Measurements from ENCODE around the gene PLEKHG2. TPM values are rescaled to one million over a fixed set of nuclear protein-coding genes. Genes with fewer than 3 reads are reported as not detected.
A peak's percentile ranks its signal among the peaks of the same experiment; 100 is the strongest.
"Not testable (repeated sequence)": the region's sequence is repeated elsewhere in the genome, so short reads cannot be mapped to it uniquely, and the experiment has no call there.

Gene PLEKHG2
- polyA plus RNA-seq, 3 donors from 2014 or later = 3.7 to 4.3 TPM; not detected in 1

DNA sequence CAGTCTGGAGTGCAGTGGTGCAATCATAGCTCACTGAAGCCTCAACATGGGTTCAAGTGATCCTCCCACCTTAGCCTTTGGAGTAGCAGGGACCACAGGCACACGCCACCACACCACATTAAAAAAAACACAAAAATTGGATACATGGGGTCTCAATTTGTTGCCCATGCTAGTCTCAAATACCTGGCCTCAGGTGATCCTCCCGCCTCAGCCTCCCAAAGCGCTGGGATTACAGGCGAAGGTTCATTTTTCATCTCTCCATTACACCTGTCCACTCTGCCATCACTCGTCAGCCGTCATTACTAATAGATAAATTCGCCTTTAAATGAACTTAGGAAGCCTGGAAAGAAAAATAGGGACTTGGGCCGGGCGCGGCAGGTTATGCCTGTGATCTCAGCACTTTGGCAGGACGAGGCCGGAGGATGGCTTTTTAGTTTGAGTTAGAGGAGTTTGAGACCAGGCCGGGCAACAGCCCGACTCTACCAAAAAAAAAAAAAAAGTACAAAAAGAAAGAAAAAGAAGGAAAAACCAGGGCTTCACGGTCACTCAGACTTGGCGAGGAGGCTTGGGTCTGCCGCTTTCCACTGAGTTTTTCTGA, 32.2 kb downstream of the PLEKHG2 start:
- H3K36me3 Mint-ChIP-seq = peaks cover 3 to 5% (median 3%) of the 10 kb centered on the region in 3 donors
- no peak for DNase-seq
- no peaks in the 10 kb centered on the region for H3K9me3 Mint-ChIP-seq
- H3K27me3 Mint-ChIP-seq (ENCODE audit: low read depth in 3 of 3) = peaks cover 0 to 9% (median 5%) of the 10 kb centered on the region in 3 donors
- peak overlapping the region; percentile 99 to 100 (median 100) for H3K27ac Mint-ChIP-seq
- peak overlapping the region; percentile 93 to 100 (median 99) for H3K4me3 Mint-ChIP-seq
- peaks cover 52% of the 10 kb centered on the region in 2 donors for H3K4me1 Mint-ChIP-seq

DNA sequence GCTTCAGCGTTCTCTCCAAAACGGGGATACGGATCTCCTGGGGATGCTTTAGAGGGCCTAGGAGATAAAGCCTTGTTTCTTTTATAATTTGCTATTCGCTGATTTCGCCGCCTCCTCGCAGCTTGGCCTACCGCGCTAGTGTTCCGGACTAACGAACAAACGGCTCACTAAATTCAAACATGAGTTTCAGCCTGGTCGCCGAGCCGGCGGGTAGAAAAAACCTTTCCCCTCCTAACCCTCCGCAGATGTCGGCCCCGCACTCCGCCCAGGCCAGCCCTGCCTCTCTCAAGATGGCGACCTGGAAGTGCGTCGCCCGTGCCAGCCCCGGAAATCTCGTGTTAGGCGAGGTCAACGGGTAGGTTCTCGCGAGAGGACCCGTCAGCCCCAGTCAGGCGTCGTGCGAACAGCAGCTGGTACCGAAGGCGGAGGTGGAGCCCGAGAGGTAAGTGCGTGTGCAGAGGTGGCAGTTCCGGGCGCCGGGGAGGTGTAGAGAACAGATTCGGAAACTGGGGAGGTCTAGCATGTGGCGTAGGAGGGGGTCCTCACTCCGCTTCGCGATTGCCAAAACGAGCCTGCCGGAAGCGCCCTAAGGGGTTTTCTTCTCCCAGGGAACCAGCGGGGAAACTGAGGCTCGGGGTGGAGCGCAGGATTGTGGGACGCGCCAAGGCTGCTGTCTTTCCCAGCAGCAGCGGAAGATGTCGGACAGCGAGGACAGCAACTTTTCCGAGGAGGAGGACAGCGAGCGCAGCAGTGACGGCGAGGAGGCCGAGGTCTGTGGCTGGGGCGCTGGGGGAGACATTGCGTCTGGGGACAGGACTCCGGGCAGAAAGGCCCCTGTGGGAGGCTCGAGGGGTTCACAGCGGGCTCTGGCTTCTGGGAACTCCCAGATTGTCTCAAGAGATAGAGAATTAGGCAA, 33.0 kb downstream of the PLEKHG2 start, which contains the start of gene SUPT5H:
TSS of gene SUPT5H (plus strand) at position 387 of the 916 bp plus-strand sequence. CDS start at position 696, 309 bp downstream.
- Mint-ChIP-seq H3K4me3 (peak within 1 kb of the TSS; percentile 93 to 100 (median 99)), H3K9me3 (no peaks in the 10 kb centered on the region), H3K27me3 (ENCODE audit: low read depth in 3 of 3) (peaks cover 0 to 9% (median 5%) of the 10 kb centered on the region in 3 donors), H3K4me1 (peaks cover 58 to 59% of the 10 kb centered on the region in 2 donors), H3K27ac (peak within 1 kb of the TSS; percentile 99 to 100 (median 100)), H3K36me3 (peaks cover 3 to 5% (median 3%) of the 10 kb centered on the region in 3 donors)
- DNase-seq = peak; percentile 97 to 99 (median 98)

DNA sequence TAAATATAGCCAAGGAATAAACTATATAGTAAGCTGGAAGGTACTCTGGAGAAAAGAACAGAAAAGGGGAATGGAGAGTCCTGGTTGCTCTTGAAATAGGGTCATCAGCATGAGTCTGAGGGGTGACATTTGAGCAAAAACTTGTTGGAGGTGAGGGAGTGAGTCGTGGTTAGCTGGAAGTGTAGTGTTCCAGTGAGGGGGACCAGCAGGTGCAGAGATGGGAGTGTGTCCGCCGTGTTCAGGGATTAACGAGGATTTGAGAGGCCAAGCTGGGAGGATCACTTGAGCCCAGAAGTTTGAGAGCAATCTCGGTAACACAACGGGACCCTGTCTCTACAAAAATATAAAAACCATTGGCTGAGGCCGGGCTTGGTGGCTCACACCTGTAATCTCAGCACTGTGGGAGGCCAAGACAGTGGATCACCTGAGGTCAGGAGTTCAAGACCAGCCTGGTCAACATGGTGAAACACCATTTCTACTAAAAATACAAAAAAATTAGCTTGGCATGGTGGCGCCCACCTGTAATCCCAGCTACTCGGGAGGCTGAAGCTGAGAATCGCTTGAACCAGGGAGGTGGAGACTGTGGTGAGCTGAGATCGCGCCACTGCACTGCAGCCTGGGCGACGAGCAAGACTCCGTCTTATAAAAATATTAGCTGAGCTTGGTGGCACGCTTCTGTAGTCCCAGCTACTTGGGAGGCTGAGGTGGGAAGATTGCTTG, 34.1 kb downstream of the PLEKHG2 start:
- Mint-ChIP-seq H3K4me1 (peaks cover 63 to 64% of the 10 kb centered on the region in 2 donors), H3K27ac (peak overlapping the region; percentile 99 to 100 (median 100)), H3K4me3 (peak overlapping the region; percentile 93 to 100 (median 99)), H3K27me3 (ENCODE audit: low read depth in 3 of 3) (peaks cover 0 to 9% (median 5%) of the 10 kb centered on the region in 3 donors), H3K36me3 (peaks cover 3 to 5% (median 3%) of the 10 kb centered on the region in 3 donors), H3K9me3 (no peaks in the 10 kb centered on the region)
- no peak for DNase-seq

DNA sequence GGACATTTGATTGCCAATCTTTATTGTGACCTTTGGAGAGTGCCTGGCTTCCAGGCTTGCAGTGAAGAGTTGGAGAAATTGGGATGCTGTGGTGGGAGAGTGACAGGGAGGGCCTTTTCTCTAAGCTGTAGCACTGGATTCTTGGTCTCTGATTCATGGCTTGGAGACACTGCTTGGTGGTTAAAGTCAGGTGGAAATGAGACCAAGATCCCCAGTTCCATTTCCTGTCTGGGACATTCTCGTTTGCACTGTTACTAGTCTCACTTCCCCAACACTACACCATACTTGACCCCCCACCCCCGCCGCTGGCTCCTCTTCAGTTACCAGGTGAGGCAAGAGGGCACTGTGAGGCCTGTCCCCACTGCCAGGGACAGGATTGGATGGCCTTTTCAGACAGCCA, 35.8 kb downstream of the PLEKHG2 start:
- H3K27ac Mint-ChIP-seq = peak overlapping the region; percentile 55 to 100 (median 88)
- H3K9me3 Mint-ChIP-seq = no peaks in the 10 kb centered on the region
- H3K4me1 Mint-ChIP-seq = peaks cover 78 to 82% of the 10 kb centered on the region in 2 donors
- peaks cover 9 to 18% (median 17%) of the 10 kb centered on the region in 3 donors for H3K36me3 Mint-ChIP-seq
- peaks cover 0 to 12% (median 9%) of the 10 kb centered on the region in 3 donors for H3K27me3 Mint-ChIP-seq (ENCODE audit: low read depth in 3 of 3)
- no peak for DNase-seq
- H3K4me3 Mint-ChIP-seq = peak overlapping the region; percentile 1 to 71 (median 40)

DNA sequence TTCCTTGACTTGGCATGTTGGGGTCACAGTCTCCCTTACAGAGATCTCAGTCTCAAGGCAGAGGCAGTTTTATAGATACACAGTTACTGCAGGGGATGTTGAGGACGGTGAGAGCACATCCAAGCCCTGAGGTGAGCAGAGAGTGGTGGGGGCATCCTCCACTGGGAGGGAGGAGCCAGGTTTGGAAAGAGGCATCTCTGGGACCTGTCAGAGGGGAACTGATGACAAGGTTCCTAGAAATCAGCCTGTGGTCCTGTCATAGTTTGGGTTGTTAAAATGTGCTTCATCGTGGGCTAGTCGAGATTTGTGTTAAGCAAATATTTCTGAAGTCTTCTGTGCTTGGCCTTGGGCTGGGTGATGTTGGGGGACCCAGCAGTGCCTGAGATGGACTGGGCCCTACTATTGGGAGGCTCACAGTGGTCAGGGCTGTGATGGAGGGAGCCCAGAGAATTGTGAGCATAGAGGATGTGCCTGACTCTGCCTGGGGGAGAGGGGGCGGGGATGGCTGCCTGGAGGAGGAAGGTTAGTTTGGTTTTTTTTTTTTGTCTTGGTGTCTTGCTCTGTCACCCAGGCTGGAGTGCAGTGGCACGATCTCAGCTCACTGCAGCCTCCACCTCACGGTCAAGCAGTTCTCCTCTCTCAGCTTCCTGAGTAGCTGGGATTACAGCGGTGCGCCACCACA, 36.8 kb downstream of the PLEKHG2 start:
- peak overlapping the region; percentile 42 to 100 (median 84) for H3K27ac Mint-ChIP-seq
- peaks cover 9 to 22% (median 18%) of the 10 kb centered on the region in 3 donors for H3K36me3 Mint-ChIP-seq
- no peak for DNase-seq
- H3K4me3 Mint-ChIP-seq = peak overlapping the region in 3 of 5 donors; percentile 2 to 27 (median 13)
- peaks cover 0 to 15% (median 9%) of the 10 kb centered on the region in 3 donors for H3K27me3 Mint-ChIP-seq (ENCODE audit: low read depth in 3 of 3)
- H3K4me1 Mint-ChIP-seq = peaks cover 77 to 89% of the 10 kb centered on the region in 2 donors
- no peaks in the 10 kb centered on the region for H3K9me3 Mint-ChIP-seq

DNA sequence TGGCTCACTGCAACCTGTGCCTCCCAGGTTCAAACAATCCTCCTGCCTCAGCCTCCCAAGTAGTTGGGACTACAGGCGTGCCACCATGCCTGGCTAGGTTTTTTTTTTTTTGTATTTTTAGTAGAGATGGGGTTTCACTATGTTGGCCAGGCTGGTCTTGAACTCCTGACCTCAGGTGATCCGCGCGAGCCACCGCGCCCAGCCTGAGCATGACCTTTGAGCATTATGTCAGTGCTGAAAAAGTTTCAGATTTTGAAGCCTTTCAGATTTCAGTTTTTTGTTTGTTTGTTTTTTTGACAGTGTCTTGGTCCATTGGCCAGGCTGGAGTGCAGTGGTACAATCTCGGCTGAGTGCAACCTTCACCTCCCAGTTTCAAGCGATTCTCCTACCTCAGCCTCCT, 38.8 kb downstream of the PLEKHG2 start:
- DNase-seq; H3K9me3 Mint-ChIP-seq; H3K4me3 Mint-ChIP-seq; H3K27me3 Mint-ChIP-seq (ENCODE audit: low read depth in 3 of 3): not testable (repeated sequence)
- Mint-ChIP-seq H3K4me1 (peaks cover 60 to 78% of the 10 kb centered on the region in 2 donors), H3K36me3 (peaks cover 10 to 26% (median 16%) of the 10 kb centered on the region in 3 donors), H3K27ac (peak overlapping the region in 1 of 6 donors; percentile 44)

DNA sequence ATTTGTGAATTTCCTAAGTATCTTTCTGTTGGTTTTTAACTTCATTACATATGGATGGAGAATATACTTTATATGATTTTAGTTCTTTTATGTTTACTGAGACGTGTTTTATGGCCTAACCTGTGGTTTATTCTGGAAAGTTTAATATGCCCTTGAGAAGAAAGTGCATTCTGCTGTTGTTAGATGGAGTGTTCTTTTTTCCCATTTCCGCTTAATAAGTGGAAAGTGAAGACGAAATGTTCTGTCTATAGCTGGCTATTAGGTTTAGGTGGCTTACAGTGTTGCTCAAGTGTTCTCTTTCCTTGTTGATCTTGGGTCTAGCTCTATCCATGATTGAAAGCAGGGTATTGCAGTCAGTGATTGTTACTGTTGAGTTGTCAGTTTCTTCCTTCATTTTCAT, 50.9 kb downstream of the PLEKHG2 start:
- H3K4me3 Mint-ChIP-seq = no peak overlapping the region
- H3K27ac Mint-ChIP-seq = peak overlapping the region in 3 of 6 donors; percentile 0 to 78 (median 28)
- peaks cover 2 to 4% (median 2%) of the 10 kb centered on the region in 3 donors for H3K27me3 Mint-ChIP-seq (ENCODE audit: low read depth in 3 of 3)
- H3K4me1 Mint-ChIP-seq = peaks cover 0 to 4% of the 10 kb centered on the region in 2 donors
- H3K9me3 Mint-ChIP-seq = no peaks in the 10 kb centered on the region
- H3K36me3 Mint-ChIP-seq = peaks cover 4 to 48% (median 20%) of the 10 kb centered on the region in 3 donors
- DNase-seq = no peak

DNA sequence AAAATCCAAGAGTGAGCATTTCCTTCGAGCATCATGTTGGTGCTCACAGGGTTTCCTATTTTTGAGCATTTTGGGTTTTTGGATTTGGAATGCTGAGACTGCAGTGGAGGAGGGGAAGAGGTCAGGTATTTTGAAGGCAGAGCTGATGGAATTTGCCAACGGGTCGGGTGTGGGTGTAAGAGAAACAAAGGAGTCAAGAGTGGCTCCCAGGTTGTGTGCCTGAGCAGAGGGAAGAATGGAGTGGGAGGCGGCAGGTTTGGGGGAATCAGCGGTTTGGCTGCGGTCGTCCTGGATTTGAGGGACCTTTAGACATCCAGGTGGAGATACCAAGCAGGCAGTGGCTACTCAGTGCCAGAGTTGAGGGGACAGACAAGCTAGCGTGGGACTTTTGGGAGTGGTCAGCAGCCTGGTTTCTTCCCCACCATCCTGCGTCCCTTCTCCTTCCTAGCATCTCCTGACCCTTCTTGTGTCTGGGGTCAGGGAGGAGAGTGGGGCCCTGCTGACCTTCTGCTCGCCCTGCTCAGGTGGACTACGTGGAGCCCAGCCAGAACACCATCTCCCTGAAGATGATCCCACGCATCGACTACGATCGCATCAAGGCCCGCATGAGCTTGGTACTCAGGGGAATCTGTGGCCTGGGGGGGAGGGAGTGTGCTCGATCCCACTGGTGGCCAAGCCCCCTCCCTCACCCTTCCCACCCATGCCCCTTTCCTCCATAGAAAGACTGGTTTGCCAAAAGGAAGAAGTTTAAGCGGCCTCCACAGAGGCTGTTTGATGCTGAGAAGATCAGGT, 53.7 kb downstream of the PLEKHG2 start:
- no peak overlapping the region for H3K4me3 Mint-ChIP-seq
- no peaks in the 10 kb centered on the region for H3K9me3 Mint-ChIP-seq
- H3K27ac Mint-ChIP-seq = peak overlapping the region in 2 of 6 donors; percentile 12 to 61
- H3K27me3 Mint-ChIP-seq (ENCODE audit: low read depth in 3 of 3) = peaks cover 2 to 9% (median 6%) of the 10 kb centered on the region in 3 donors
- peaks cover 0 to 6% of the 10 kb centered on the region in 2 donors for H3K4me1 Mint-ChIP-seq
- H3K36me3 Mint-ChIP-seq = peaks cover 9 to 59% (median 12%) of the 10 kb centered on the region in 3 donors
- DNase-seq = no peak

DNA sequence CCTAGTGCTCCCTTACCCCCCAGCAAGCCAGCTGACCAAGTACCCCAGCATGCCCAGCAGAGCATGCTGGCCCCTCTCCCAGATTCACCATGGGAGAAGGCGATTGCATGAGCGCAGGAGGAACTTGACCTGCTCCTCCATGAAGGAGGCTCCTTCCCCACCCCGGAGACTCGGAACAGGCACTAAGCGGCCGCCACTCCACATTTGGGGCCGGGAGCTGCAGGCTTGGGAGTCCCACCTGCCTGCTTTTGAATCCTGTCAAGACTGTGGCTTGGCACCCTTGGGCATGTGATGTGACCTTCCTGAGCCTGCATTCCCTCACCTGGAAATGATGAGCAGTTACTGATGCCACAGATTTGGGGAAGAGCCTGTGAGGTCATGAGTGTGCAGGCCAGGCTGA, 55.5 kb downstream of the PLEKHG2 start:
- Mint-ChIP-seq H3K36me3 (peaks cover 15 to 62% (median 15%) of the 10 kb centered on the region in 3 donors), H3K4me3 (no peak overlapping the region), H3K4me1 (peaks cover 7 to 10% of the 10 kb centered on the region in 2 donors), H3K27me3 (ENCODE audit: low read depth in 3 of 3) (peaks cover 6 to 9% (median 7%) of the 10 kb centered on the region in 3 donors), H3K27ac (no peak overlapping the region), H3K9me3 (no peaks in the 10 kb centered on the region)
- no peak for DNase-seq

DNA sequence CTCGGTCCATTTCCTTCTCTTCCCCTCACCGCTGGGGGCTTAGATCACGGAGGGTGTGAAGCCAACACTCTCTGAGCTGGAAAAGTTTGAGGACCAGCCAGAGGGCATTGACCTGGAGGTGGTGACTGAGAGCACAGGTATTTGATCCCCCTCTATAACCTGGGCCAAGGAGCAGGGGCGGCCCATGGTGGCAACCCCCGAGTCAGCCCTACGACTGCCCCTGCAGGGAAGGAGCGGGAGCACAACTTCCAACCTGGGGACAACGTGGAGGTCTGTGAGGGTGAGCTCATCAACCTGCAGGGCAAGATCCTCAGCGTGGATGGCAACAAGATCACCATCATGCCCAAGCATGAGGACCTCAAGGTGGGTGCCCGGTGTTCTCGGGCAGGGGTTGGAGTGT, 56.6 kb downstream of the PLEKHG2 start:
- DNase-seq = no peak
- H3K36me3 Mint-ChIP-seq = peaks cover 15 to 59% (median 15%) of the 10 kb centered on the region in 3 donors
- no peaks in the 10 kb centered on the region for H3K9me3 Mint-ChIP-seq
- H3K27ac Mint-ChIP-seq = no peak overlapping the region
- no peak overlapping the region for H3K4me3 Mint-ChIP-seq
- peaks cover 7% of the 10 kb centered on the region in 2 donors for H3K4me1 Mint-ChIP-seq
- H3K27me3 Mint-ChIP-seq (ENCODE audit: low read depth in 3 of 3) = peaks cover 6 to 9% (median 7%) of the 10 kb centered on the region in 3 donors

DNA sequence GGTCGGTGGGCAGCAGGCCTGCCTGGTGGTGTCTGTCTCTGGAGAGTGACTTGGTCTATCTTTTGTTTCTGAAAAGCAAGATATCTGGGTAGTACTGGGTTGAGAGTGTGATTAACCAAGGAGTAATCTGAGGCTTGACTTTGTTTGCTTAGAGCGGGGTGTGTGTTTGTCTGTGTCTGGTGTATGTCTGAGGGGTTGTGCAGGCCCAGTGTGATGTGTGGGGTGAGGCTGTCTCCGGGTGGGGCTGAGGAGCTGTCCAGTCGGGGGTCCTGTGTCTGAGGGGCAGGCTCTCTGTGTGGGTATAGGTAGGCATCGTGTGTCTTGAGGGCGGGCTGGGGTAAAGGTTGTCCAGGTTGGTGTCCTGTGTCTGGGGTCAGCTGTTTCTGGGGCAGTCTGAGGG, 57.1 kb downstream of the PLEKHG2 start:
- Mint-ChIP-seq H3K4me3 (no peak overlapping the region), H3K4me1 (peaks cover 7% of the 10 kb centered on the region in 2 donors), H3K36me3 (peaks cover 15 to 59% (median 15%) of the 10 kb centered on the region in 3 donors), H3K9me3 (no peaks in the 10 kb centered on the region), H3K27me3 (ENCODE audit: low read depth in 3 of 3) (peaks cover 6 to 9% (median 7%) of the 10 kb centered on the region in 3 donors), H3K27ac (peak overlapping the region in 1 of 6 donors; percentile 51)
- no peak for DNase-seq

DNA sequence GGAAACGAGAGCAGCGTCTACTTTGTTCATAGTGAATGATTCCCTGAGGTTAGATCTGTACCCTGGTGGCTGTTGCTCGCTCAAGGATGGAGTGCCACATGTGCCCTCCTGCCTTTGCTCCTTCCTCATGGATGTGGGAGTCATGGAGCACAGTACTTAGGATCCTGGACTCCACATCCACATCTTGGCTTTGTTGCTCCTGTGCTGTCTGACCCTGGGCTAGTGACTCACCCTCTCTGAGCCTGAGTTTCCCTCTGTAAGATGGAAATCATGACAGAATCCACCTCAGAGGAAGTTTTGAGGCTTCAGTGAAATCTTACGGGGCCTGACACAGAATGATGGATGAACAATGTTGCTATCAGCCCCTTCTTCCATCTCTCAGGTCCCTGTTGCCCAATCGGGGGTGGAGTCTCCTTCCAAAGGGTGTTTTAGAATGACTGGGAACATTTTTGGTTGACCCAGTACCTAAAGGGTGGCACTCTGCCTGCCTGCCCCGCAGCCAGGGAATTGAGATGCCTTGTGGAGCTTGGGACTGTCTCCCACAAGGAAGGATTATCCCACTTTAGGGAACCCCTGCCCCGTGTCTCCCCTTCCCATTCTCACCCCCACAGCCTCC, 58.4 kb downstream of the PLEKHG2 start:
- Mint-ChIP-seq H3K27ac (no peak overlapping the region), H3K27me3 (ENCODE audit: low read depth in 3 of 3) (peaks cover 6 to 9% (median 8%) of the 10 kb centered on the region in 3 donors), H3K4me3 (no peak overlapping the region), H3K4me1 (peaks cover 7% of the 10 kb centered on the region in 2 donors), H3K36me3 (peaks cover 10 to 54% (median 12%) of the 10 kb centered on the region in 3 donors), H3K9me3 (no peaks in the 10 kb centered on the region)
- no peak for DNase-seq

Measured in immature natural killer cell (primary cell).